Left lung (tissue), 10 donors: Measurements from ENCODE around the gene RGL1. TPM values are rescaled to one million over a fixed set of nuclear protein-coding genes. Genes with fewer than 3 reads are reported as not detected.

Experiments
- ATAC-seq: fragments of 200-7000 bp; cut with Tn5 transposase; one replicate; pipeline ENCODE4 v1.9.1; 2020; ENCODE audit warnings: moderate library complexity
- DNase-seq, 4 donors: peaks; one replicate each; pipeline ENCODE4 v3.0.0-alpha.2; 2013 to 2020
- H3K27ac ChIP-seq, 2 donors: fragments of 200-600 bp; sonication (generic) in 1 of 2; one replicate each; pipeline versions ENCODE4 v1.5.0 to v1.8.0; 2020 to 2021
- H3K27me3 ChIP-seq, 2 donors: fragments of 200-600 bp; sonication (generic) in 1 of 2; one replicate each; pipeline versions ENCODE4 v1.5.0 to v1.8.0; 2020 to 2021
- H3K36me3 ChIP-seq, 2 donors: fragments of 200-600 bp; sonication (generic) in 1 of 2; one replicate each; pipeline versions ENCODE4 v1.5.0 to v1.8.0; 2020 to 2021
- H3K4me1 ChIP-seq, 2 donors: fragments of 200-600 bp; one replicate each; pipeline ENCODE4 v1.8.0; 2021
- H3K4me3 ChIP-seq, 2 donors: fragments of 200-600 bp; sonication (generic) in 1 of 2; one replicate each; pipeline versions ENCODE4 v1.5.0 to v1.8.0; 2020 to 2021; ENCODE audit warnings: mild to moderate bottlenecking in 1 of 2
- H3K9me3 ChIP-seq, 2 donors: fragments of 200-600 bp; sonication (generic) in 1 of 2; one replicate each; pipeline versions ENCODE4 v1.5.0 to v1.8.0; 2020 to 2021
- CTCF ChIP-seq, 2 donors: fragments of 200-600 bp; sonication (generic) in 1 of 2; IDR thresholded peaks; one replicate each; pipeline versions ENCODE4 v1.5.0 to v1.8.0; 2021; ENCODE audit warnings: antibody characterized with exemption in 2 of 2
- intact Hi-C, 2 donors: fragments of 100-400 bp; cut with DNase I; formaldehyde crosslinking; loops; one replicate each; pipeline versions ENCODE4 v1.11.2 to v1.14.2; 2022
- polyA plus RNA-seq, 6 donors: library from polyadenylated mRNA; unstranded; fragments of 120-200 nt; gene quantifications; one replicate each; pipeline ENCODE4 v1.2.1, GENCODE V29; 2013; ENCODE audit not compliant: insufficient read length in 6 of 6
- total RNA-seq, 2 donors: library from RNA; stranded (reverse); fragmentation: NEBNext Ultra II Directional; extraction: Animal tissue kit (Norgen Biotek cat#: 25700); gene quantifications; one replicate each; pipeline ENCODE4 v1.2.1, GENCODE V29; 2021
- donor health status: DM: no; HTN: yes; CAD: no.
- donor health status: DM: no; HTN: no; CAD: no.

Gene RGL1
- total and polyA plus RNA-seq, 8 donors, result 33.7 to 52.6 (median 40.9) TPM

- ATAC-seq (peak; percentile 38), DNase-seq (peak in 1 of 4 donors; percentile 63)
- intact Hi-C loops, result no loop called here
Observed at GRCh38 chr1:183882335-183883167, 77.6 kb downstream of the RGL1 start.

GRCh38 chr1:183883623-183884022 is 78.7 kb downstream of the RGL1 start:
- H3K27me3 ChIP-seq, result no peaks in the 10 kb centered on the region
- H3K36me3 ChIP-seq, result peaks cover 0 to 40% of the 10 kb centered on the region in 2 donors
- H3K4me1 ChIP-seq, result peaks cover 26 to 92% of the 10 kb centered on the region in 2 donors
- H3K9me3 ChIP-seq, result no peaks in the 10 kb centered on the region
- peak overlapping the region; percentile 74 to 79 for H3K27ac ChIP-seq
- H3K4me3 ChIP-seq, result no peak overlapping the region
- DNase-seq (peak in 1 of 4 donors; percentile 56), ATAC-seq (peak; percentile 20)
- intact Hi-C loops, result no loop called here
- TF ChIP-seq CTCF (IDR thresholded peaks at IDR 0.05), result no peak

More at GRCh38 chr1:183882335-183883167, 77.6 kb downstream of the RGL1 start:
- no peak overlapping the region for H3K4me3 ChIP-seq
- H3K27me3 ChIP-seq, result no peaks in the 10 kb centered on the region
- TF ChIP-seq CTCF (IDR thresholded peaks at IDR 0.05), result no peak
- H3K27ac ChIP-seq, result peak overlapping the region; percentile 74 to 79
- peaks cover 20 to 92% of the 10 kb centered on the region in 2 donors for H3K4me1 ChIP-seq
- peaks cover 0 to 31% of the 10 kb centered on the region in 2 donors for H3K36me3 ChIP-seq
- H3K9me3 ChIP-seq, result no peaks in the 10 kb centered on the region

- Histone ChIP-seq H3K27ac (peak overlapping the region; percentile 23 to 79), H3K4me1 (peaks cover 35 to 92% of the 10 kb centered on the region in 2 donors), H3K27me3 (no peaks in the 10 kb centered on the region), H3K4me3 (no peak overlapping the region), H3K36me3 (peaks cover 0 to 40% of the 10 kb centered on the region in 2 donors), H3K9me3 (no peaks in the 10 kb centered on the region)
- DNase-seq (no peak), ATAC-seq (no peak)
- TF ChIP-seq CTCF (IDR thresholded peaks at IDR 0.05), result no peak
- intact Hi-C loops, result no loop called here
Observed at GRCh38 chr1:183884526-183884925, 79.6 kb downstream of the RGL1 start.

- H3K27me3 ChIP-seq, result no peaks in the 10 kb centered on the region
Observed at GRCh38 chr1:183885142-183885735, 80.3 kb downstream of the RGL1 start.

More at GRCh38 chr1:183885142-183885735, 80.3 kb downstream of the RGL1 start:
- TF ChIP-seq CTCF (IDR thresholded peaks at IDR 0.05), result no peak
- Histone ChIP-seq H3K4me3 (no peak overlapping the region), H3K4me1 (peaks cover 35 to 91% of the 10 kb centered on the region in 2 donors), H3K27ac (no peak overlapping the region), H3K36me3 (peaks cover 0 to 45% of the 10 kb centered on the region in 2 donors), H3K9me3 (no peaks in the 10 kb centered on the region)
- ATAC-seq, result no peak
- DNase-seq, result no peak
- intact Hi-C loops, result no loop called here
